Ascending aorta (tissue), 2 donors: ENCODE measurements around the gene LAMA4. TPM values are rescaled to one million over a fixed set of nuclear protein-coding genes. Genes with fewer than 3 reads are reported as not detected.

ENCODE experiments used
- DNase-seq, 2 donors: peaks; one replicate each; pipeline ENCODE4 v3.0.0-alpha.2; 2019; ENCODE audit warnings: low spot score in 2 of 2
- H3K27ac ChIP-seq, 2 donors: fragments of 200-600 bp; sonication (generic); one replicate each; pipeline ENCODE4 v1.5.1; 2016 to 2017; ENCODE audit warnings: mild to moderate bottlenecking in 1 of 2
- H3K27me3 ChIP-seq: fragments of 200-600 bp; sonication (generic); one replicate; pipeline ENCODE4 v1.5.1; 2017
- H3K36me3 ChIP-seq, 2 donors: fragments of 200-600 bp; sonication (generic); one replicate each; pipeline ENCODE4 v1.5.1; 2016
- H3K4me1 ChIP-seq, 2 donors: fragments of 200-600 bp; sonication (generic); one replicate each; pipeline ENCODE4 v1.5.1; 2016 to 2017; ENCODE audit warnings: mild to moderate bottlenecking in 1 of 2
- H3K4me3 ChIP-seq, 2 donors: fragments of 200-600 bp; sonication (generic); one replicate each; pipeline ENCODE4 v1.5.1; 2016 to 2017; ENCODE audit warnings: mild to moderate bottlenecking in 1 of 2
- H3K9me3 ChIP-seq, 2 donors: fragments of 200-600 bp; sonication (generic); one replicate each; pipeline ENCODE4 v1.5.1; 2016
- intact Hi-C: fragments of 100-400 bp; cut with DNase I; formaldehyde crosslinking; loops from one replicate; pipeline ENCODE4 v1.15.1; 2023
- total RNA-seq: library from RNA; depleted of rRNA; stranded (reverse); fragments of >200 nt; gene quantifications from one replicate; pipeline ENCODE4 v1.1.0, GENCODE V29; 2016
- TF ChIP-seq, protein P1 (sequence below), 3 experiments: fragments of 200-600 bp in 2 of 3; fragments of 450-650 bp in 1 of 3; sonication (generic) in 2 of 3; IDR thresholded peaks; one replicate each; pipeline ENCODE4 v1.5.1; 2016 to 2019; ENCODE audit warnings: antibody characterized with exemption in 3 of 3, mild to moderate bottlenecking in 1 of 3, moderate library complexity in 1 of 3

LAMA4 gene
- total RNA-seq, 1 donor from 2014 or later: 49.0 TPM

DNA sequence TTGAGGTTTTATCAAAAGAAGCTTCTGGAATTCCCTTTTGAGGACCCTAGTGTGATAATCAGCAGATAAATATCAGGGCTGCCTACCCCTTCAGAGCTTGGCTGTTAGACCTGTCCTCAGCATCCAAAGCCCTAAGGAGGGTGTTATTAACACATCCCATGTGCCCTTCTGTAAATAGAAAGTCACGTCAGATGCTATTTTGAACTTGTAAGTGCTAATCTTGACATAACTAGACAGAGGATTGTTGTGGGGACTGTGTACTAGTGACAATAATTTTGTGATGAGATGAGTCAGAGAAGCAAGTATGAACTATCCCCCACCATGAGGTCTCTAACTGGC, 4.9 kb upstream of the LAMA4 start:
- no peak overlapping the region for H3K4me3 ChIP-seq
- H3K9me3 ChIP-seq: no peaks in the 10 kb centered on the region
- H3K27me3 ChIP-seq: no peaks in the 10 kb centered on the region
- no peak overlapping the region for H3K27ac ChIP-seq
- H3K36me3 ChIP-seq: no peaks in the 10 kb centered on the region
- no peak for DNase-seq
- TF ChIP-seq, protein P1, sequence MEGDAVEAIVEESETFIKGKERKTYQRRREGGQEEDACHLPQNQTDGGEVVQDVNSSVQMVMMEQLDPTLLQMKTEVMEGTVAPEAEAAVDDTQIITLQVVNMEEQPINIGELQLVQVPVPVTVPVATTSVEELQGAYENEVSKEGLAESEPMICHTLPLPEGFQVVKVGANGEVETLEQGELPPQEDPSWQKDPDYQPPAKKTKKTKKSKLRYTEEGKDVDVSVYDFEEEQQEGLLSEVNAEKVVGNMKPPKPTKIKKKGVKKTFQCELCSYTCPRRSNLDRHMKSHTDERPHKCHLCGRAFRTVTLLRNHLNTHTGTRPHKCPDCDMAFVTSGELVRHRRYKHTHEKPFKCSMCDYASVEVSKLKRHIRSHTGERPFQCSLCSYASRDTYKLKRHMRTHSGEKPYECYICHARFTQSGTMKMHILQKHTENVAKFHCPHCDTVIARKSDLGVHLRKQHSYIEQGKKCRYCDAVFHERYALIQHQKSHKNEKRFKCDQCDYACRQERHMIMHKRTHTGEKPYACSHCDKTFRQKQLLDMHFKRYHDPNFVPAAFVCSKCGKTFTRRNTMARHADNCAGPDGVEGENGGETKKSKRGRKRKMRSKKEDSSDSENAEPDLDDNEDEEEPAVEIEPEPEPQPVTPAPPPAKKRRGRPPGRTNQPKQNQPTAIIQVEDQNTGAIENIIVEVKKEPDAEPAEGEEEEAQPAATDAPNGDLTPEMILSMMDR (IDR thresholded peaks at IDR 0.05): no peak
- intact Hi-C loops: no loop called here
- no peaks in the 10 kb centered on the region for H3K4me1 ChIP-seq

DNA sequence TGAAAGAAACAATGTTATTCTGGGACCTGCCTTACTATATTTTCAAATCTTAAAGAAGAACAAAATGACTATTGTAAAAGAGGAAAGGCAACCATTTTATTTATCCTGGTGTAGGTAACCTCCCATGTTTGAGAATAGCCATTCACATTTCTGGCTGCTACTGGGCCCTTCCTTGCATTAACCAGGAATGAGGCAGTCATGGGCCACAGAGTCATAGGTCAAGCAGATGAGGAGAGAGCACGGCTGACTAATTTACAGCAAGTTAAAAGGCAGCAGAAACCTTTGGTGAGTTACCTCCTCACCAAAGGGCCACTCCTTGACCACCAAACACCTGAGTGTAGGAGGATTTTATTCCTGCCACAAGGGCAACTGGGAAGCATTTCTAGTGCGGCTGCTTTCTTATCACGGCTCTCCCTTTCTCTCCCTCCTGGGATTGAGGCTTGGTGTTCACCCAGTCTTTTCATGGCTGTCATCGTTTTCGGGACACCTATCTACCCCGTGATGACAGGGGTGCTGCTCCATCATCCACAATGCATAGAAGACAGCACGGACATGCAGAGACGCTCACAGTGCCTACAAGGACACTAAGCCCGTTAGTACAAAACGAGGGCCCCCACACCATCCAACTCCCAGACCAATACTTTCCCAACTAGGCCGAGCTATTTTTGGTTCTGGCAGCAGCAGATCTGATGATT, 4.4 kb upstream of the LAMA4 start:
- no peak overlapping the region for H3K27ac ChIP-seq
- intact Hi-C loops: no loop called here

GRCh38 chr6:112257178-112257855, 3.0 kb upstream of the LAMA4 start:
- no peaks in the 10 kb centered on the region for H3K27me3 ChIP-seq
- TF ChIP-seq, protein P1 (IDR thresholded peaks at IDR 0.05): no peak
- intact Hi-C loops: no loop called here
- no peak overlapping the region for H3K27ac ChIP-seq
- no peak for DNase-seq
- no peaks in the 10 kb centered on the region for H3K9me3 ChIP-seq
- H3K4me1 ChIP-seq: no peaks in the 10 kb centered on the region
- H3K36me3 ChIP-seq: no peaks in the 10 kb centered on the region
- H3K4me3 ChIP-seq: no peak overlapping the region

More for the DNA sequence above, 4.4 kb upstream of the LAMA4 start:
- no peaks in the 10 kb centered on the region for H3K36me3 ChIP-seq
- H3K4me3 ChIP-seq: no peak overlapping the region
- H3K27me3 ChIP-seq: no peaks in the 10 kb centered on the region
- DNase-seq: no peak
- TF ChIP-seq, protein P1 (IDR thresholded peaks at IDR 0.05): no peak
- H3K9me3 ChIP-seq: no peaks in the 10 kb centered on the region
- H3K4me1 ChIP-seq: no peaks in the 10 kb centered on the region

DNA sequence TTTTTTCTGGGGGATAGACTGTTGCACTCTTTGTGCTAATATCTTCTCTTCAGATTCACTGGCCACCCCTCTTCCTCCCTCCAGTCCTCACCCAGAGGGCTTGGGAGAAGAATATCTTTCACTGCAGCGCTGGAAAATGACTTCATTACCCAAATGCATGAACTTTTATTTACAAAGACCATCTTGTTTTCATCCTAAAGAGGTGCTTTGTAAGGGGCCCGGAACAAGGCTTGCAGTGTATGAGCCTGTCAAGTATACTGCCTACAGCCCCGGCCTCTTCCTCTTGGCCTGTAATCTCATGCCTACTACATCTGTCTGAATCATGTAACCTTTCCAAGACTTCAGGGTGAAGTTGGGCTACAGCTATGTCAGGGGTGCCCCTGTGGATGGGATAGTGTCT, 554 bp upstream of the LAMA4 start:
- H3K27ac ChIP-seq: peak overlapping the region; percentile 63 to 75

DNA sequence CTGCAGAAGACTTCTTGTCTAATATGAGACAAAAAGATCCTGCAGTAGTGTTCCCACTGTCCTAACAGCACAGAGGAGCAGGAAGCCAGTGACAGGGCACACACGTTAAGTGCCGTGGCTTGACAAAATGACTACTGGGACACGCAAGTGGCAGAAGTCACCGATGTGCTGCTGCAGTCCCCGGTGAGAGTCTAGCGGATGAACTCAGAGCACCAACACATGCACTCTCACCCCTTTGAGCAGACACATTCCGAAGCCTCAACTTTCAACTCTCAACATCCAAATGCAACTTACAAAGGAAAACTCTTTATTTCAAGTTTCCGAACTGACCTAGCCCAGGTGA, 898 bp downstream of the LAMA4 start:
- DNase-seq: no peak
- Histone ChIP-seq H3K27ac (peak overlapping the region; percentile 63 to 75), H3K4me3 (peak overlapping the region; percentile 71 to 80), H3K4me1 (peaks cover 0 to 4% of the 10 kb centered on the region in 2 donors), H3K36me3 (no peaks in the 10 kb centered on the region), H3K9me3 (no peaks in the 10 kb centered on the region), H3K27me3 (no peaks in the 10 kb centered on the region)
- intact Hi-C loops: loop anchor here (5.0 kb wide), 1 partner anchor 71 kb away; no protein-coding TSS in a partner anchor
- TF ChIP-seq, protein P1 (IDR thresholded peaks at IDR 0.05): no peak

More for the DNA sequence above, 554 bp upstream of the LAMA4 start:
- Histone ChIP-seq H3K4me3 (peak overlapping the region in 1 of 2 donors; percentile 71), H3K27me3 (no peaks in the 10 kb centered on the region), H3K9me3 (no peaks in the 10 kb centered on the region), H3K36me3 (no peaks in the 10 kb centered on the region), H3K4me1 (peaks cover 0 to 4% of the 10 kb centered on the region in 2 donors)
- TF ChIP-seq, protein P1 (IDR thresholded peaks at IDR 0.05): no peak
- no peak for DNase-seq
- intact Hi-C loops: loop anchor here (5.0 kb wide), 1 partner anchor 73 kb away; no protein-coding TSS in a partner anchor
